Effector memory CD8-positive, alpha-beta T cell (primary cell): ENCODE data around the gene TMEM247.

Experiments used
- ATAC-seq: fragments of 150-1000 bp; cut with Tn5 transposase; replicated peaks from 2 replicates; pipeline ENCODE4 v1.10.0; 2021; ENCODE audit warnings: mild to moderate bottlenecking, moderate library complexity
- DNase-seq, 3 experiments: peaks; one replicate each; pipeline ENCODE4 v3.0.0; 2021
- H3K27ac Mint-ChIP-seq, 2 donors: one replicate each; pipeline ENCODE4 v1.8.0; 2022; ENCODE audit warnings: mild to moderate bottlenecking in 2 of 2, mixed read lengths in 2 of 2, moderate library complexity in 2 of 2
- H3K27me3 Mint-ChIP-seq, 2 donors: one replicate each; pipeline ENCODE4 v1.8.0; 2022; ENCODE audit warnings: mixed read lengths in 2 of 2
- H3K36me3 Mint-ChIP-seq: one replicate; pipeline ENCODE4 v1.8.0; 2022; ENCODE audit warnings: mild to moderate bottlenecking, moderate library complexity, mixed read lengths; ENCODE audit not compliant: insufficient read depth
- H3K4me1 Mint-ChIP-seq, 2 donors: one replicate each; pipeline ENCODE4 v1.8.0; 2022; ENCODE audit warnings: low read depth in 2 of 2, mixed read lengths in 2 of 2
- H3K4me3 Mint-ChIP-seq, 2 donors: one replicate each; pipeline ENCODE4 v1.8.0; 2022; ENCODE audit warnings: mild to moderate bottlenecking in 2 of 2, mixed read lengths in 2 of 2, moderate library complexity in 2 of 2
- H3K9me3 Mint-ChIP-seq, 2 donors: one replicate each; pipeline ENCODE4 v1.8.0; 2022; ENCODE audit warnings: mixed read lengths in 2 of 2

The TMEM247 gene

DNA sequence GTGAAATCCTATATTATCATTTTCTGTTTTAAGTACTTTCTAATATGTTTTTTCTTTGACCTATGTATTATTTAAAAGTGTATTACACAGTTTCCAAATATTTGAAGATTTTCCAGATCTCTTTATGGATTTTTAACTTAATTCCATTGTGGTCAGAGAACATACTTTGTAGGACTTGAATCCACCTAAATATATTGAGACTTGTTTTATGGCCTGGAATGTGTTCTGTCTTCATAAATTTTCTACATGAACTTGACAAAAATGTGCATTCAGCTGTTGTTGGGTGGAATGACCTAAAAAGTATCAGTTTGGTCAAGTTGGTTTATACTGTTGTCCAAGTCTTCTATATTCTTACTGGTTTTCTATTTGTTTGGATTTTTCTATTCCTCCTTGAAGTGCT, 33.8 kb upstream of the TMEM247 start:
- Mint-ChIP-seq H3K36me3 (no peaks in the 10 kb centered on the region), H3K27me3 (peaks cover 6 to 7% of the 10 kb centered on the region in 2 donors), H3K9me3 (no peaks in the 10 kb centered on the region), H3K27ac (no peak overlapping the region), H3K4me3 (no peak overlapping the region), H3K4me1 (peaks cover 11 to 18% of the 10 kb centered on the region in 2 donors)
- DNase-seq (no peak), ATAC-seq (no peak)

DNA sequence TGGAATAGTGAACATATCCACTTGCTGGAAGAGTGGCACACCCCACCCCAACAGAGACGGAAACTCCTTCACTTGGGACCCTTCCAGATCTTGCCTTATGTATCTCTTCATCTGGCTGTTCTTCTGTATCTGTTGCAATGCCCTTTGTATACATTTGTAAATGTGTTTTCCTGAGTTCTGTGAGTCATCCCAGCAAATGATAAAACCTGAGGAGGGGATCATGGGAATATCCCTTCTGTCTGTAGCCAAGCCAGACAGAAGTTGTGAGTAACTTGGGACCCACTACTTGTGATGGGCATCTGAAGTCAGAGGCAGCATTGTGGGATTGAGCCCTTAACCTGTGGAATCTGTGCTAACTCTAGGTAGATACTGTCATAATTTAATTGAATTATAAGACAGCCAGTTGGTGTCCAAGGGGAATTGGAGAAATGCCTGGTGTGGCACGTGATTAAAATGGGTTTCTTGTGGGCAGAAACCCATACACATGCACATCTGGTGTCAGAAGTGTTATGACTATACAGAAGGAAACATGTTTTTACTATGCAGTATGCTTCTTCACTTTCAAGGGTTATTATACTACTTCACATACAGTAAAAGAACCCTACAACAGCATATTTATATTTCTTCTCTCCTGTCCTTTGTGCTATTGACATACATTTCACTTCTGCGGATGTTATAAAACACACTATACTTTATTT, 32.3 kb upstream of the TMEM247 start:
- peaks cover 6 to 7% of the 10 kb centered on the region in 2 donors for H3K27me3 Mint-ChIP-seq
- no peaks in the 10 kb centered on the region for H3K36me3 Mint-ChIP-seq
- DNase-seq (no peak), ATAC-seq (no peak)
- no peak overlapping the region for H3K4me3 Mint-ChIP-seq
- H3K4me1 Mint-ChIP-seq, result peaks cover 11 to 17% of the 10 kb centered on the region in 2 donors
- no peak overlapping the region for H3K27ac Mint-ChIP-seq
- no peaks in the 10 kb centered on the region for H3K9me3 Mint-ChIP-seq

GRCh38 chr2:46447649-46448048, 31.7 kb upstream of the TMEM247 start:
- Mint-ChIP-seq H3K9me3 (no peaks in the 10 kb centered on the region), H3K4me3 (no peak overlapping the region), H3K27me3 (peaks cover 6 to 7% of the 10 kb centered on the region in 2 donors), H3K4me1 (peaks cover 11 to 17% of the 10 kb centered on the region in 2 donors), H3K36me3 (no peaks in the 10 kb centered on the region), H3K27ac (no peak overlapping the region)
- DNase-seq (no peak), ATAC-seq (no peak)

DNA sequence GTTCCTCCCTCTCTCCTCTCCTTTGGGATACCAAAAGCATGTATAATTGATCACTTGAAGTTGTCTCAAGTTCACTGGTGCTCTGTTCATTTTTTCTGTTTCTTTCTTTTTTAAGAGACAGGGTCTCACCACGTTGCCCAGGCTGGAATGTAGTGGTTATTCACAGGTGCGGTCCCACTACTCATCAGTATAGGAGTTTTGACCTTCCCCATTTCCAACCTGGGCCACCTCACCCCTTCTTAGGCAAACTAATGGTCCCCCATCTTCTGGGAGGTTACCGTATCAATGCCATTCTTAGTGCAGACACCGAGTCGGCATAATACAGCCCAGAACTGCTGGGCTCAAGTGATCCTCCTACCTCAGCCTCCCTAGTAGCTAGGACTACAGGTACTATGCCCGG, 31.3 kb upstream of the TMEM247 start:
- ATAC-seq (no peak), DNase-seq (no peak)
- Mint-ChIP-seq H3K4me3 (no peak overlapping the region), H3K27me3 (peaks cover 6 to 7% of the 10 kb centered on the region in 2 donors), H3K4me1 (peaks cover 8 to 15% of the 10 kb centered on the region in 2 donors), H3K36me3 (no peaks in the 10 kb centered on the region), H3K27ac (no peak overlapping the region), H3K9me3 (no peaks in the 10 kb centered on the region)

- H3K27me3 Mint-ChIP-seq, result peaks cover 6 to 7% of the 10 kb centered on the region in 2 donors
- DNase-seq (no peak), ATAC-seq (no peak)
- no peaks in the 10 kb centered on the region for H3K9me3 Mint-ChIP-seq
- no peak overlapping the region for H3K27ac Mint-ChIP-seq
- peaks cover 3 to 10% of the 10 kb centered on the region in 2 donors for H3K4me1 Mint-ChIP-seq
- no peaks in the 10 kb centered on the region for H3K36me3 Mint-ChIP-seq
- no peak overlapping the region for H3K4me3 Mint-ChIP-seq
These were observed 30.7 kb upstream of the TMEM247 start for GRCh38 chr2:46448641-46449040.

GRCh38 chr2:46449700-46450099, 29.7 kb upstream of the TMEM247 start:
- no peaks in the 10 kb centered on the region for H3K36me3 Mint-ChIP-seq
- H3K4me1 Mint-ChIP-seq, result peaks cover 0 to 3% of the 10 kb centered on the region in 2 donors
- no peaks in the 10 kb centered on the region for H3K9me3 Mint-ChIP-seq
- DNase-seq (no peak), ATAC-seq (no peak)
- peaks cover 6 to 7% of the 10 kb centered on the region in 2 donors for H3K27me3 Mint-ChIP-seq
- H3K27ac Mint-ChIP-seq, result no peak overlapping the region
- H3K4me3 Mint-ChIP-seq, result no peak overlapping the region

GRCh38 chr2:46451131-46451711, 28.1 kb upstream of the TMEM247 start:
- no peak for DNase-seq
- Mint-ChIP-seq H3K4me1 (peaks cover 0 to 3% of the 10 kb centered on the region in 2 donors), H3K27ac (no peak overlapping the region), H3K36me3 (no peaks in the 10 kb centered on the region), H3K27me3 (peaks cover 6 to 7% of the 10 kb centered on the region in 2 donors), H3K9me3 (no peaks in the 10 kb centered on the region), H3K4me3 (no peak overlapping the region)
- ATAC-seq, result no peak

- H3K27me3 Mint-ChIP-seq, result no peaks in the 10 kb centered on the region
- H3K36me3 Mint-ChIP-seq, result no peaks in the 10 kb centered on the region
These were observed 22.6 kb upstream of the TMEM247 start for GRCh38 chr2:46456789-46457188.

GRCh38 chr2:46458763-46459500, 20.4 kb upstream of the TMEM247 start:
- no peak overlapping the region for H3K27ac Mint-ChIP-seq
- no peak overlapping the region for H3K4me3 Mint-ChIP-seq
- H3K36me3 Mint-ChIP-seq, result no peaks in the 10 kb centered on the region
- DNase-seq, result no peak
- no peak for ATAC-seq
- no peaks in the 10 kb centered on the region for H3K27me3 Mint-ChIP-seq
- no peaks in the 10 kb centered on the region for H3K9me3 Mint-ChIP-seq
- peaks cover 3 to 10% of the 10 kb centered on the region in 2 donors for H3K4me1 Mint-ChIP-seq

More at GRCh38 chr2:46456789-46457188, 22.6 kb upstream of the TMEM247 start:
- no peak for ATAC-seq
- Mint-ChIP-seq H3K4me3 (no peak overlapping the region), H3K4me1 (peaks cover 3 to 8% of the 10 kb centered on the region in 2 donors), H3K27ac (no peak overlapping the region), H3K9me3 (no peaks in the 10 kb centered on the region)
- no peak for DNase-seq

DNA sequence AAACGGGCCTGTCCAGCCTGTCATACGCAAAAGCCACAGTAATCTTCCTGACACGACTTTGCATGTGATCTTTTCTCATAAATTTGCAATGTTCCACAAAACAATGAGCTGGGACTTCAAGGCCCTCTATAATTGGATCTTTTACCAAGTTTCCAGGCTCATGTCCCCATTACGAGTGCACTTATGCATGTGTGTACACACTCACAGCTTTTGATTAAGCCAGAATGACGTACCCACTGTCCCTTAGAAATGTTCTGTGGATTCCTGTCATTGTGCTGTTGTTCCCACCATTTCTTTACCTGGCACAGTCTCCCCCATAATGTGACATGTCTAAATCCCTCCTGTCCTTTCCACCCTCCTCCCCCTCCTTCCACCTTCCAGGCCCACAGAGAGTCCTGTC, 19.7 kb upstream of the TMEM247 start:
- Mint-ChIP-seq H3K27ac (no peak overlapping the region), H3K36me3 (no peaks in the 10 kb centered on the region), H3K9me3 (no peaks in the 10 kb centered on the region), H3K27me3 (no peaks in the 10 kb centered on the region), H3K4me3 (no peak overlapping the region), H3K4me1 (peaks cover 8 to 13% of the 10 kb centered on the region in 2 donors)
- DNase-seq (no peak), ATAC-seq (no peak)

GRCh38 chr2:46460241-46460921, 19.0 kb upstream of the TMEM247 start:
- Mint-ChIP-seq H3K27me3 (no peaks in the 10 kb centered on the region), H3K27ac (no peak overlapping the region), H3K4me3 (no peak overlapping the region), H3K4me1 (peaks cover 8 to 13% of the 10 kb centered on the region in 2 donors), H3K36me3 (no peaks in the 10 kb centered on the region), H3K9me3 (no peaks in the 10 kb centered on the region)
- no peak for ATAC-seq
- DNase-seq, result no peak

GRCh38 chr2:46461011-46461674, 18.2 kb upstream of the TMEM247 start:
- Mint-ChIP-seq H3K9me3 (no peaks in the 10 kb centered on the region), H3K36me3 (no peaks in the 10 kb centered on the region), H3K4me1 (peaks cover 8 to 13% of the 10 kb centered on the region in 2 donors), H3K4me3 (peak overlapping the region in 1 of 2 donors; percentile 18), H3K27ac (peak overlapping the region in 1 of 2 donors; percentile 63), H3K27me3 (no peaks in the 10 kb centered on the region)
- ATAC-seq, result peak; percentile 69
- peak; percentile 73 to 80 (median 78) for DNase-seq

- H3K27me3 Mint-ChIP-seq, result no peaks in the 10 kb centered on the region
- no peak for DNase-seq
- peak; percentile 8 for ATAC-seq
- peaks cover 8 to 13% of the 10 kb centered on the region in 2 donors for H3K4me1 Mint-ChIP-seq
- H3K27ac Mint-ChIP-seq, result peak overlapping the region in 1 of 2 donors; percentile 63
- no peaks in the 10 kb centered on the region for H3K9me3 Mint-ChIP-seq
- no peaks in the 10 kb centered on the region for H3K36me3 Mint-ChIP-seq
- peak overlapping the region in 1 of 2 donors; percentile 18 for H3K4me3 Mint-ChIP-seq
These were observed 17.6 kb upstream of the TMEM247 start for GRCh38 chr2:46461709-46462171.
